ENCODE results near the gene ETFBKMT. TPM values are rescaled to one million over a fixed set of nuclear protein-coding genes. Genes with fewer than 3 reads are reported as not detected.
"Not testable (repeated sequence)": the region's sequence is repeated elsewhere in the genome, so short reads cannot be mapped to it uniquely, and the experiment has no call there.

ETFBKMT gene
- total RNA-seq, 2 donors from 2014 or later: 2.0 to 2.4 TPM

GRCh38 chr12:31702047-31702446 is 42.6 kb downstream of the ETFBKMT start:
- TF ChIP-seq CTCF (conservative IDR thresholded peaks at IDR 0.05): peak; percentile 81
- Histone ChIP-seq H3K36me3 (ENCODE audit: control insufficient read depth, insufficient read depth, low read length) (peaks cover 6% of the 10 kb centered on the region), H3K9me3 (ENCODE audit: control insufficient read depth, low read length) (peaks cover under 1% of the 10 kb centered on the region), H3K4me1 (ENCODE audit: control insufficient read depth, insufficient read depth, low read length) (no peaks in the 10 kb centered on the region), H3K9ac (ENCODE audit: extremely low read depth, low read length, poor library complexity, severe bottlenecking) (no peak overlapping the region), H3K27me3 (ENCODE audit: control insufficient read depth, insufficient read depth, low read length, poor library complexity, severe bottlenecking) (no peaks in the 10 kb centered on the region), H3K4me3 (ENCODE audit: low read length) (no peak overlapping the region), H3K27ac (ENCODE audit: low read depth, low read length) (no peak overlapping the region)
- no peaks in the 10 kb centered on the region for H3K27me3 Mint-ChIP-seq (ENCODE audit: insufficient read depth)
- peak; percentile 69 for DNase-seq
- no peak overlapping the region for H3K4me3 Mint-ChIP-seq
- peaks cover 28% of the 10 kb centered on the region for H3K36me3 Mint-ChIP-seq (ENCODE audit: low read depth)
- no peak overlapping the region for H3K27ac Mint-ChIP-seq
- H3K4me1 Mint-ChIP-seq: peaks cover 2% of the 10 kb centered on the region
- peaks cover 10% of the 10 kb centered on the region for H3K9me3 Mint-ChIP-seq

DNA sequence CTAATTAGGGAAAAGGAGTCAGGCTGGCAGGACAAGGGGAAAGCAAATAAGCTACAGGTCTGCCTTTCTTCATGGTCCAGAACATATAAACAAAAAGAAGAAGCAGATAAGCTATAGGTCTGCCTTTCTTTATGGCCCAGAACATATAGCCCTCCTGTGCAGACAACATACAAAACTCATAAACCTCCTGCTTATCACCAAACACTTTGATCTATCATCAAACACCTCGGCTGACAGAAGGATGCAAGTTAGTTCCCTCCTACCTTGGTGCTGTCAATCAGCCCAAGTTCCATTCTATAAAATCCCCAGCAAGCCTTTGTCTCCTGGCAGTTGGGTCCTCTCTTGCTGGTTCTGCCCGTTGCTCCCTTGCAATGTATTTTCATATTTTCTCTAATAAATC is 46.1 kb downstream of the ETFBKMT start:
- Mint-ChIP-seq H3K27ac (no peak overlapping the region), H3K9me3 (peaks cover 44% of the 10 kb centered on the region), H3K27me3 (ENCODE audit: insufficient read depth) (no peaks in the 10 kb centered on the region), H3K4me1 (peaks cover 2% of the 10 kb centered on the region), H3K36me3 (ENCODE audit: low read depth) (peaks cover 35% of the 10 kb centered on the region), H3K4me3 (no peak overlapping the region)
- no peaks in the 10 kb centered on the region for H3K4me1 ChIP-seq (ENCODE audit: control insufficient read depth, insufficient read depth, low read length)
- no peak for DNase-seq
- no peak overlapping the region for H3K9ac ChIP-seq (ENCODE audit: extremely low read depth, low read length, poor library complexity, severe bottlenecking)
- no peaks in the 10 kb centered on the region for H3K27me3 ChIP-seq (ENCODE audit: control insufficient read depth, insufficient read depth, low read length, poor library complexity, severe bottlenecking)
- no peak for TF ChIP-seq CTCF (conservative IDR thresholded peaks at IDR 0.05)
- H3K27ac ChIP-seq (ENCODE audit: low read depth, low read length): no peak overlapping the region
- WGBS, 2 experiments (ENCODE audit: insufficient coverage in 1 of 2, insufficient read length in 1 of 2): 89 to 95% methylated on average over 1 to 2 of the region's 2 CpGs
- no peaks in the 10 kb centered on the region for H3K36me3 ChIP-seq (ENCODE audit: control insufficient read depth, insufficient read depth, low read length)
- H3K4me3 ChIP-seq (ENCODE audit: low read length): no peak overlapping the region
- H3K9me3 ChIP-seq (ENCODE audit: control insufficient read depth, low read length): peaks cover 31% of the 10 kb centered on the region

GRCh38 chr12:31708118-31708517 is 48.6 kb downstream of the ETFBKMT start:
- H3K4me3 Mint-ChIP-seq; H3K4me1 Mint-ChIP-seq; H3K9ac ChIP-seq (ENCODE audit: extremely low read depth, low read length, poor library complexity, severe bottlenecking); H3K36me3 ChIP-seq (ENCODE audit: control insufficient read depth, insufficient read depth, low read length); H3K27me3 Mint-ChIP-seq (ENCODE audit: insufficient read depth); H3K4me1 ChIP-seq (ENCODE audit: control insufficient read depth, insufficient read depth, low read length); H3K27me3 ChIP-seq (ENCODE audit: control insufficient read depth, insufficient read depth, low read length, poor library complexity, severe bottlenecking); DNase-seq; H3K27ac Mint-ChIP-seq; H3K27ac ChIP-seq (ENCODE audit: low read depth, low read length): not testable (repeated sequence)
- Mint-ChIP-seq H3K9me3 (peaks cover 54% of the 10 kb centered on the region), H3K36me3 (ENCODE audit: low read depth) (peaks cover 31% of the 10 kb centered on the region)
- peaks cover 31% of the 10 kb centered on the region for H3K9me3 ChIP-seq (ENCODE audit: control insufficient read depth, low read length)
- peak overlapping the region; percentile 52 for H3K4me3 ChIP-seq (ENCODE audit: low read length)
- 93 to 100% methylated on average over 5 to 7 of the region's 7 CpGs for WGBS, 2 experiments (ENCODE audit: insufficient coverage in 1 of 2, insufficient read length in 1 of 2)

Measured in endodermal cell (in vitro differentiated cells).